ENCODE data around the gene TRPM3. TPM values are rescaled to one million over a fixed set of nuclear protein-coding genes. Genes with fewer than 3 reads are reported as not detected.

The TRPM3 gene
- total RNA-seq, 1 donor: 0.72 TPM

- no peak overlapping the region for H2AFZ ChIP-seq (ENCODE audit: low read length)
- no peak for TF ChIP-seq CTCF (IDR thresholded peaks at IDR 0.05; ENCODE audit: extremely low read depth, low read depth, low read length)
- H3K4me3 ChIP-seq (ENCODE audit: insufficient read depth, low read length): no peak overlapping the region
- H3K4me1 ChIP-seq (ENCODE audit: insufficient read depth, low read length): no peaks in the 10 kb centered on the region
- no peaks in the 10 kb centered on the region for H3K27me3 ChIP-seq (ENCODE audit: insufficient read depth, low read length)
- no peak for DNase-seq (ENCODE audit: insufficient read length, low spot score, missing footprints)
- no peaks in the 10 kb centered on the region for H4K20me1 ChIP-seq (ENCODE audit: insufficient read depth, low read length)
- no peak overlapping the region for H3K27ac ChIP-seq (ENCODE audit: low read depth, low read length)
- H3K36me3 ChIP-seq (ENCODE audit: insufficient read depth, low read length): no peaks in the 10 kb centered on the region
- H3K4me2 ChIP-seq (ENCODE audit: insufficient read depth, low read length): no peak overlapping the region
- H3K79me2 ChIP-seq (ENCODE audit: insufficient read depth, low read length): no peaks in the 10 kb centered on the region
- no peaks in the 10 kb centered on the region for H3K9me3 ChIP-seq (ENCODE audit: low read depth, low read length)
Observed at GRCh38 chr9:70910598-70910997, 210.8 kb downstream of the TRPM3 start.

DNA sequence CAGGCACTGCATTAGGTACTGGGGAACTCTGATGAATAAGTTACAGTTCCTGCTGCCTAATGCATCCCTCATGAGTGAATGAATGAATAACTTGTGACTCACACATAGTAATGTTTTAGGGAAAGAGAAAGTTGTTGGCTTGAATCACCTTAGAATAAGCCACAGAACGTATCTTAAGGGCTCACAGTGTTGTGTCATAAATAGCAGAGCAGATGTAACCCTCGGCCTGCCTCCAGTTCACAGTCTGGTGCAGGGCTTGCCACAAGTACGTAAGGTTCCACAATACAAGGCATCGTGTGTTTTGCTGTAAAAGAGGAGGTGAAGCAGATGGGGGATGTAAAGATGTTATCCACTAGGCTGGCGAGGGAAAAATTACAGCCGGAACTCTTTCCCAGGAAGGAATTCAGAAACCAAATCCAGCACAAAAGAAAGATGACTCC is 218.7 kb downstream of the TRPM3 start:
- Histone ChIP-seq H3K27me3 (ENCODE audit: insufficient read depth, low read length) (no peaks in the 10 kb centered on the region), H2AFZ (ENCODE audit: low read length) (peak overlapping the region; percentile 44), H4K20me1 (ENCODE audit: insufficient read depth, low read length) (no peaks in the 10 kb centered on the region), H3K4me2 (ENCODE audit: insufficient read depth, low read length) (peak overlapping the region; percentile 68), H3K27ac (ENCODE audit: low read depth, low read length) (peak overlapping the region; percentile 61), H3K9me3 (ENCODE audit: low read depth, low read length) (no peaks in the 10 kb centered on the region), H3K4me3 (ENCODE audit: insufficient read depth, low read length) (peak overlapping the region; percentile 36), H3K36me3 (ENCODE audit: insufficient read depth, low read length) (no peaks in the 10 kb centered on the region), H3K79me2 (ENCODE audit: insufficient read depth, low read length) (no peaks in the 10 kb centered on the region), H3K4me1 (ENCODE audit: insufficient read depth, low read length) (peaks cover 16% of the 10 kb centered on the region)
- DNase-seq (ENCODE audit: insufficient read length, low spot score, missing footprints): peak; percentile 39
- no peak for TF ChIP-seq CTCF (IDR thresholded peaks at IDR 0.05; ENCODE audit: extremely low read depth, low read depth, low read length)

DNA sequence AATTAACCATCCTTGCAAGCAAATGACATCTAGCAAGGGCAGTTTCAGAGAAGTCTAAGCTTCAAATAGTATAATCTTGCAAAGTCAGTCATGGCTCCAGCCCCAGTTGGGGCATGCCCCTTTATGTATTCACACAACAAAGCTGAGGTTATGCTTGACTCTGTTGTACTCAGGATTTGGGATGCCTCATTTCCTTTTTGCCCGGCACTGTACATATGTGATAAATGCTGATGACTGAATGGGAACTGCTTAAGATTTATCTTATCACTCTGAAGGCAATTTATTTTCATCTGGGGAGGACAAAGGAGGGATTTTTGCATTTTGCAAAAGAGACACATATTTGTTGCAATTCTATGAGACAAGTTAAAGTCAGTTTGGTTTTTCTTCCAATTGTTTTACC is 219.2 kb downstream of the TRPM3 start:
- H2AFZ ChIP-seq (ENCODE audit: low read length): no peak overlapping the region
- H3K79me2 ChIP-seq (ENCODE audit: insufficient read depth, low read length): no peaks in the 10 kb centered on the region
- no peak for TF ChIP-seq CTCF (IDR thresholded peaks at IDR 0.05; ENCODE audit: extremely low read depth, low read depth, low read length)
- H4K20me1 ChIP-seq (ENCODE audit: insufficient read depth, low read length): no peaks in the 10 kb centered on the region
- peak overlapping the region; percentile 44 for H3K27ac ChIP-seq (ENCODE audit: low read depth, low read length)
- no peaks in the 10 kb centered on the region for H3K27me3 ChIP-seq (ENCODE audit: insufficient read depth, low read length)
- peak overlapping the region; percentile 68 for H3K4me2 ChIP-seq (ENCODE audit: insufficient read depth, low read length)
- no peaks in the 10 kb centered on the region for H3K9me3 ChIP-seq (ENCODE audit: low read depth, low read length)
- H3K4me3 ChIP-seq (ENCODE audit: insufficient read depth, low read length): no peak overlapping the region
- H3K4me1 ChIP-seq (ENCODE audit: insufficient read depth, low read length): peaks cover 16% of the 10 kb centered on the region
- no peaks in the 10 kb centered on the region for H3K36me3 ChIP-seq (ENCODE audit: insufficient read depth, low read length)
- no peak for DNase-seq (ENCODE audit: insufficient read length, low spot score, missing footprints)

- Histone ChIP-seq H3K27ac (ENCODE audit: low read depth, low read length) (no peak overlapping the region), H3K4me1 (ENCODE audit: insufficient read depth, low read length) (peaks cover 16% of the 10 kb centered on the region), H3K4me2 (ENCODE audit: insufficient read depth, low read length) (peak overlapping the region; percentile 68)
Observed at GRCh38 chr9:70901746-70902145, 219.7 kb downstream of the TRPM3 start.

More at GRCh38 chr9:70901746-70902145, 219.7 kb downstream of the TRPM3 start:
- no peaks in the 10 kb centered on the region for H4K20me1 ChIP-seq (ENCODE audit: insufficient read depth, low read length)
- no peaks in the 10 kb centered on the region for H3K36me3 ChIP-seq (ENCODE audit: insufficient read depth, low read length)
- no peaks in the 10 kb centered on the region for H3K79me2 ChIP-seq (ENCODE audit: insufficient read depth, low read length)
- H3K4me3 ChIP-seq (ENCODE audit: insufficient read depth, low read length): no peak overlapping the region
- no peak overlapping the region for H2AFZ ChIP-seq (ENCODE audit: low read length)
- TF ChIP-seq CTCF (IDR thresholded peaks at IDR 0.05; ENCODE audit: extremely low read depth, low read depth, low read length): no peak
- no peaks in the 10 kb centered on the region for H3K9me3 ChIP-seq (ENCODE audit: low read depth, low read length)
- H3K27me3 ChIP-seq (ENCODE audit: insufficient read depth, low read length): no peaks in the 10 kb centered on the region
- DNase-seq (ENCODE audit: insufficient read length, low spot score, missing footprints): no peak
